Trophoblast cell (in vitro differentiated cells and primary cell): ENCODE measurements around the gene NRL.

Experiments used
- DNase-seq, 2 donors: peaks; one replicate each; pipeline ENCODE4 v3.0.0-alpha.2; 2016
- H2AFZ ChIP-seq: 2 replicates; pipeline ENCODE4 v1.6.1; 2013; ENCODE audit warnings: low read length, moderate library complexity, mild to moderate bottlenecking; ENCODE audit not compliant: insufficient read depth, poor library complexity
- H2AK5ac ChIP-seq: 2 replicates; pipeline ENCODE4 v1.6.1; 2013; ENCODE audit warnings: mild to moderate bottlenecking, low read length
- H2BK120ac ChIP-seq: 2 replicates; pipeline ENCODE4 v1.6.1; 2013; ENCODE audit warnings: low read length, mild to moderate bottlenecking, moderate library complexity; ENCODE audit not compliant: insufficient read depth, poor library complexity
- H2BK12ac ChIP-seq: 2 replicates; pipeline ENCODE4 v1.6.1; 2013; ENCODE audit warnings: mild to moderate bottlenecking, low read length, moderate library complexity
- H2BK5ac ChIP-seq: 2 replicates; pipeline ENCODE4 v1.6.1; 2013; ENCODE audit warnings: low read length, low read depth, moderate library complexity, mild to moderate bottlenecking; ENCODE audit not compliant: poor library complexity
- H3K14ac ChIP-seq: 2 replicates; pipeline ENCODE4 v1.6.1; 2013; ENCODE audit warnings: mild to moderate bottlenecking, low read length
- H3K18ac ChIP-seq: 2 replicates; pipeline ENCODE4 v1.6.1; 2013; ENCODE audit warnings: mild to moderate bottlenecking, low read length
- H3K23ac ChIP-seq: 2 replicates; pipeline ENCODE4 v1.6.1; 2013; ENCODE audit warnings: low read length
- H3K27ac ChIP-seq: 2 replicates; pipeline ENCODE4 v1.5.1; 2013; ENCODE audit warnings: low read depth, mild to moderate bottlenecking, inconsistent platforms, low read length, moderate library complexity
- H3K27me3 ChIP-seq: 2 replicates; pipeline ENCODE4 v1.6.1; 2013; ENCODE audit warnings: inconsistent platforms, mild to moderate bottlenecking, low read length, moderate library complexity; ENCODE audit not compliant: insufficient read depth
- H3K36me3 ChIP-seq, 2 experiments: 1 replicate in 1 of 2; 2 replicates in 1 of 2; pipeline ENCODE4 v1.6.1; 2013; ENCODE audit warnings: low read length in 2 of 2, mild to moderate bottlenecking in 2 of 2, moderate library complexity in 1 of 2; ENCODE audit not compliant: insufficient read depth in 2 of 2, control insufficient read depth in 1 of 2
- H3K4ac ChIP-seq: 2 replicates; pipeline ENCODE4 v1.6.1; 2013; ENCODE audit warnings: low read depth, mild to moderate bottlenecking, low read length, moderate library complexity
- H3K4me1 ChIP-seq, 2 experiments: 1 replicate in 1 of 2; 2 replicates in 1 of 2; pipeline ENCODE4 v1.6.1; 2013; ENCODE audit warnings: low read length in 2 of 2, mild to moderate bottlenecking in 2 of 2, moderate library complexity in 1 of 2; ENCODE audit not compliant: insufficient read depth in 2 of 2, control insufficient read depth in 1 of 2
- H3K4me2 ChIP-seq: 2 replicates; pipeline ENCODE4 v1.6.1; 2013; ENCODE audit warnings: inconsistent platforms, mild to moderate bottlenecking, low read length, moderate library complexity
- H3K4me3 ChIP-seq: 2 replicates; pipeline ENCODE4 v1.5.1; 2013; ENCODE audit warnings: mild to moderate bottlenecking, low read depth, low read length, inconsistent platforms
- H3K79me1 ChIP-seq: one replicate; pipeline ENCODE4 v1.6.1; 2013; ENCODE audit warnings: low read length
- H3K79me2 ChIP-seq: 2 replicates; pipeline ENCODE4 v1.6.1; 2013; ENCODE audit warnings: low read length, mild to moderate bottlenecking; ENCODE audit not compliant: control insufficient read depth, insufficient read depth, poor library complexity
- H3K9ac ChIP-seq: 2 replicates; pipeline ENCODE4 v1.6.1; 2013; ENCODE audit warnings: mild to moderate bottlenecking, low read length
- H3K9me3 ChIP-seq: 2 replicates; pipeline ENCODE4 v1.6.1; 2013; ENCODE audit warnings: low read depth, mild to moderate bottlenecking, control low read depth, inconsistent platforms, low read length; ENCODE audit not compliant: insufficient read depth
- H4K12ac ChIP-seq: 2 replicates; pipeline ENCODE4 v1.6.1; 2013; ENCODE audit warnings: low read depth, mild to moderate bottlenecking, low read length, moderate library complexity
- H4K8ac ChIP-seq: 2 replicates; pipeline ENCODE4 v1.6.1; 2013; ENCODE audit warnings: low read depth, mild to moderate bottlenecking, low read length, moderate library complexity
- H4K91ac ChIP-seq: one replicate; pipeline ENCODE4 v1.6.1; 2013; ENCODE audit warnings: low read depth, mild to moderate bottlenecking, low read length, moderate library complexity
- WGBS: extraction: QIAGEN DNeasy Blood & Tissue Kit; methylation state at CpG from one replicate; pipeline ENCODE4 v1.1.7; 2013; ENCODE audit warnings: missing lambda C conversion rate; ENCODE audit not compliant: insufficient read length, insufficient coverage; ENCODE audit errors: extremely low coverage; 5-methylcytosine and 5-hydroxymethylcytosine counted together

The NRL gene

DNA sequence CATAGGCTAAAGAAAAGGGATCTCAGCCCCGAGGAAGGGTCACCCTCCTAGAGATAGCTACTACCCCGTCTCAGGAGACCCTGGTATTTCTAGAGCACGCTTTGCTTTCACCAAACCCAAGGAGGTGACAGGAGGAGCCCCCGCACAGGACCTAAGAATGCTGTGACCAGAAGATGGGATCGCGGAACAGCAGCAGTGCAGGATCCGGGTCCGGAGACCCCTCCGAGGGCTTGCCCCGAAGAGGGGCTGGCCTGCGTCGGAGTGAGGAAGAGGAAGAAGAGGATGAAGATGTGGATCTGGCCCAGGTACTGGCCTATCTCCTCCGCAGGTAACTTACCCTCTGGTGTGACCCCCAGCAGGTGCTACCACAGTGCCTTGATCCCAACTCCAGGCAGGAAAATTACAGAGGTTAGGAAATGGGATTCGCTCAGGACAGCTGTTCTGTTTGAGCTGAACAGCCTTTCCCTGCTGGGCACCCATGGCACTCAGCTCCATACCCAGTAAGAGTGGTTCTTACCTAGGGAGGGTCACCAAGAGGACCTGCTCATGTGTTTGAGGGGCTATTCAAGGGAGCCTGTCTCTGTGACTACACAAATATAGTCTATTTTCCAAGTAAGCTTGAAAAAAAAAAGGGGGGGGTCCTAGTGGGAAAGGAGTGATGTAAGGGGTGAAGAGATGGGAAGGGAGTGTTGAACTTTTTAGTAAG is 826 bp upstream of the NRL start:
- WGBS, result no CpG with 5 or more reads among the region's 14 CpGs
- H3K4me2 ChIP-seq, result peak overlapping the region; percentile 86
- H3K18ac ChIP-seq, result peak overlapping the region; percentile 20
- H3K14ac ChIP-seq, result peak overlapping the region; percentile 33
- H2BK120ac ChIP-seq, result peak overlapping the region; percentile 29
- peak overlapping the region; percentile 51 for H2AFZ ChIP-seq
- H2BK5ac ChIP-seq, result peak overlapping the region; percentile 18
- H3K4me3 ChIP-seq, result peak overlapping the region; percentile 74
- peak overlapping the region; percentile 63 for H4K8ac ChIP-seq
- peak overlapping the region; percentile 49 for H4K12ac ChIP-seq
- no peak for DNase-seq
- peaks cover 18 to 28% of the 10 kb centered on the region in 2 experiments for H3K36me3 ChIP-seq
- no peak overlapping the region for H2AK5ac ChIP-seq
- peak overlapping the region; percentile 61 for H3K9ac ChIP-seq
- H3K27ac ChIP-seq, result peak overlapping the region; percentile 20
- H3K27me3 ChIP-seq, result no peaks in the 10 kb centered on the region
- no peak overlapping the region for H3K23ac ChIP-seq
- peaks cover 2% of the 10 kb centered on the region for H3K9me3 ChIP-seq
- peak overlapping the region; percentile 49 for H4K91ac ChIP-seq
- H3K4me1 ChIP-seq, result peaks cover 3 to 9% of the 10 kb centered on the region in 2 experiments
- H3K79me2 ChIP-seq, result peaks cover 9% of the 10 kb centered on the region
- peaks cover 10% of the 10 kb centered on the region for H3K79me1 ChIP-seq
- no peak overlapping the region for H2BK12ac ChIP-seq
- H3K4ac ChIP-seq, result peak overlapping the region; percentile 45

- peak; percentile 89 to 91 for DNase-seq
Measured at GRCh38 chr14:24113801-24114531, 783 bp downstream of the NRL start.

DNA sequence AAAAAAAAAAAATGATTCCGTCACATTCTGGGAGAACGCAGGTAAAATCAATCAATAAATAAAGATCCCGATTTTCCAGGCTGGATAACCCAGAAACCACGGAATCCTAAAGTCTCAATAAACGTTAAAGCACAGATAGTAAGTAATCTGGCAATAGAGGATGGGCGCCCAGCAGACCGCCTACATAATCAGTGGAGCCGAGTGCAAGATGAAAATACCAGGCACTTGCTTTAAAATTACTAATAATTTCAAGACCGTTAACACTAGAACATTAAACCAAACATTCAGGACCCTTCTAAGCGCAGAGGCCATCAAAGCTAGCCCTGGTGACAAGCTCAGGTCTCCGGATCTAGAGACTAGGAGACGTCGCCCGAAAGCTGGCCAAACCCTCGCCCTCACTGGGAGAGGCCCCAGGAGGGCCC is 1.4 kb downstream of the NRL start:
- Histone ChIP-seq H3K27ac (peak overlapping the region; percentile 94), H3K36me3 (peaks cover 6 to 12% of the 10 kb centered on the region in 2 experiments), H3K79me2 (peaks cover 9% of the 10 kb centered on the region), H2BK5ac (peak overlapping the region; percentile 84), H3K4me2 (peak overlapping the region; percentile 64), H3K4ac (peak overlapping the region; percentile 80), H3K18ac (peak overlapping the region; percentile 94), H3K4me1 (peaks cover 3 to 9% of the 10 kb centered on the region in 2 experiments), H3K9me3 (no peaks in the 10 kb centered on the region), H3K14ac (peak overlapping the region; percentile 97), H3K4me3 (peak overlapping the region; percentile 72), H4K12ac (peak overlapping the region; percentile 97), H3K9ac (peak overlapping the region; percentile 71), H3K23ac (no peak overlapping the region), H2AK5ac (peak overlapping the region; percentile 52), H2BK12ac (peak overlapping the region; percentile 23), H2AFZ (peak overlapping the region; percentile 97), H3K27me3 (no peaks in the 10 kb centered on the region), H3K79me1 (peaks cover 10% of the 10 kb centered on the region), H2BK120ac (peak overlapping the region; percentile 88), H4K91ac (peak overlapping the region; percentile 88), H4K8ac (peak overlapping the region; percentile 94)
- no CpG with 5 or more reads among the region's 15 CpGs for WGBS
- DNase-seq, result no peak

More at GRCh38 chr14:24113801-24114531, 783 bp downstream of the NRL start:
- H4K12ac ChIP-seq, result peak overlapping the region; percentile 97
- peak overlapping the region; percentile 88 for H2BK120ac ChIP-seq
- H2BK12ac ChIP-seq, result peak overlapping the region; percentile 23
- peak overlapping the region; percentile 52 for H2AK5ac ChIP-seq
- H3K9ac ChIP-seq, result peak overlapping the region; percentile 89
- peak overlapping the region; percentile 94 for H3K18ac ChIP-seq
- H3K4me3 ChIP-seq, result peak overlapping the region; percentile 72
- H3K79me2 ChIP-seq, result peaks cover 9% of the 10 kb centered on the region
- peak overlapping the region; percentile 94 for H3K27ac ChIP-seq
- WGBS, result no CpG with 5 or more reads among the region's 42 CpGs
- H4K91ac ChIP-seq, result peak overlapping the region; percentile 88
- H3K23ac ChIP-seq, result no peak overlapping the region
- H2BK5ac ChIP-seq, result peak overlapping the region; percentile 84
- peak overlapping the region; percentile 97 for H3K14ac ChIP-seq
- peaks cover 3 to 9% of the 10 kb centered on the region in 2 experiments for H3K4me1 ChIP-seq
- peak overlapping the region; percentile 80 for H3K4ac ChIP-seq
- H3K79me1 ChIP-seq, result peaks cover 10% of the 10 kb centered on the region
- peak overlapping the region; percentile 64 for H3K4me2 ChIP-seq
- H4K8ac ChIP-seq, result peak overlapping the region; percentile 94
- peaks cover 7 to 17% of the 10 kb centered on the region in 2 experiments for H3K36me3 ChIP-seq
- no peaks in the 10 kb centered on the region for H3K9me3 ChIP-seq
- H2AFZ ChIP-seq, result peak overlapping the region; percentile 97
- no peaks in the 10 kb centered on the region for H3K27me3 ChIP-seq

- no peak overlapping the region for H2AFZ ChIP-seq
- H3K27ac ChIP-seq, result no peak overlapping the region
- no peak overlapping the region for H2BK120ac ChIP-seq
- no peak overlapping the region for H3K18ac ChIP-seq
- no peak overlapping the region for H3K14ac ChIP-seq
- H3K27me3 ChIP-seq, result no peaks in the 10 kb centered on the region
- H3K4ac ChIP-seq, result no peak overlapping the region
- H3K79me1 ChIP-seq, result peaks cover 10% of the 10 kb centered on the region
- peaks cover 9% of the 10 kb centered on the region for H3K79me2 ChIP-seq
- H2AK5ac ChIP-seq, result no peak overlapping the region
- H3K23ac ChIP-seq, result no peak overlapping the region
- H4K91ac ChIP-seq, result no peak overlapping the region
- WGBS, result no CpG with 5 or more reads among the region's 1 CpG
- no peak overlapping the region for H3K4me3 ChIP-seq
- DNase-seq, result no peak
- no peak overlapping the region for H3K9ac ChIP-seq
- H4K12ac ChIP-seq, result no peak overlapping the region
- H3K4me1 ChIP-seq, result peaks cover under 1 to 1% of the 10 kb centered on the region in 2 experiments
- H2BK12ac ChIP-seq, result no peak overlapping the region
- H3K4me2 ChIP-seq, result no peak overlapping the region
- no peak overlapping the region for H4K8ac ChIP-seq
- no peak overlapping the region for H2BK5ac ChIP-seq
- H3K9me3 ChIP-seq, result no peaks in the 10 kb centered on the region
- no peaks in the 10 kb centered on the region for H3K36me3 ChIP-seq
Measured at GRCh38 chr14:24110523-24110922, 4.2 kb downstream of the NRL start.
